SK-N-SH (cell line): ENCODE measurements around the gene KANSL3. TPM values are rescaled to one million over a fixed set of nuclear protein-coding genes. Genes with fewer than 3 reads are reported as not detected.

Source experiments
- CTCF ChIA-PET: fragments of 300-600, 350-600 bp; formaldehyde crosslinking; extraction: SDS; loops from one replicate; lab custom pipeline; 2021; lab: Yijun Ruan, JAX
- POLR2A ChIA-PET: fragments of 350-600 bp; sonication (Branson Sonifier 250); formaldehyde crosslinking; extraction: SDS; loops from one replicate; lab custom pipeline; 2020; ENCODE audit warnings: antibody characterized with exemption, inconsistent platforms; lab: Yijun Ruan, JAX
- DNase-seq: peaks from one replicate; pipeline ENCODE4 v3.0.0; 2012
- H2AFZ ChIP-seq: fragments of 200-600 bp; sonication (generic); 2 replicates; pipeline ENCODE4 v1.8.1; 2016; ENCODE audit warnings: antibody characterized with exemption, mild to moderate bottlenecking, low read depth
- H3F3A ChIP-seq: fragments of 200-600 bp; sonication (generic); replicated peaks from 2 replicates; pipeline ENCODE3; 2016; ENCODE audit warnings: antibody characterized with exemption, mild to moderate bottlenecking; ENCODE audit not compliant: insufficient read depth
- H3K27ac ChIP-seq, 2 experiments: fragments of 200-500 bp in 1 of 2; fragments of 200-600 bp in 1 of 2; sonication (Bioruptor generic) in 1 of 2; sonication (generic), shearing (Covaris generic) in 1 of 2; 2 replicates each; pipeline versions ENCODE4 v1.5.1 to v1.6.1; 2014 to 2016; ENCODE audit warnings: low read depth in 2 of 2, inconsistent platforms in 1 of 2, low read length in 1 of 2, mild to moderate bottlenecking in 1 of 2, mixed read lengths in 1 of 2
- H3K27me3 ChIP-seq: fragments of 200-600 bp; sonication (generic), shearing (Covaris generic); 2 replicates; pipeline ENCODE4 v1.6.1; 2016; ENCODE audit warnings: mixed run types; ENCODE audit not compliant: insufficient read depth
- H3K36me3 ChIP-seq, 2 experiments: fragments of 200-500 bp in 1 of 2; fragments of 200-600 bp in 1 of 2; sonication (Bioruptor generic) in 1 of 2; sonication (generic) in 1 of 2; replicated peaks in 1 of 2; 2 replicates each; pipeline versions ENCODE3 to v1.5.1; 2014 to 2016; ENCODE audit warnings: low read length in 1 of 2, mild to moderate bottlenecking in 1 of 2; ENCODE audit not compliant: insufficient read depth in 2 of 2, control insufficient read depth in 1 of 2
- H3K4me1 ChIP-seq, 2 experiments: fragments of 200-500 bp in 1 of 2; fragments of 200-600 bp in 1 of 2; sonication (Bioruptor generic) in 1 of 2; sonication (generic), shearing (Covaris generic) in 1 of 2; 2 replicates each; pipeline versions ENCODE4 v1.5.1 to v1.6.1; 2014 to 2016; ENCODE audit warnings: low read depth in 1 of 2, low read length in 1 of 2, mixed run types in 1 of 2; ENCODE audit not compliant: insufficient read depth in 2 of 2, control insufficient read depth in 1 of 2
- H3K4me2 ChIP-seq: fragments of 200-600 bp; sonication (generic), shearing (Covaris generic); 2 replicates; pipeline ENCODE4 v1.6.1; 2017; ENCODE audit warnings: mixed run types
- H3K4me3 ChIP-seq, 2 experiments: fragments of 200-500 bp in 1 of 2; fragments of 200-600 bp in 1 of 2; sonication (Bioruptor generic) in 1 of 2; sonication (generic), shearing (Covaris generic) in 1 of 2; 2 replicates each; pipeline versions ENCODE4 v1.5.1 to v1.8.1; 2014 to 2016; ENCODE audit warnings: low read depth in 2 of 2, inconsistent platforms in 1 of 2, low read length in 1 of 2, mild to moderate bottlenecking in 1 of 2, mixed read lengths in 1 of 2, moderate library complexity in 1 of 2
- H3K79me2 ChIP-seq: fragments of 200-600 bp; sonication (generic); 2 replicates; pipeline ENCODE4 v1.8.1; 2017; ENCODE audit warnings: mild to moderate bottlenecking; ENCODE audit not compliant: insufficient read depth
- H3K9ac ChIP-seq: fragments of 200-600 bp; sonication (generic); 2 replicates; pipeline ENCODE4 v1.6.1; 2017; ENCODE audit warnings: mixed run types
- H3K9me2 ChIP-seq: fragments of 200-600 bp; sonication (generic); 2 replicates; pipeline ENCODE4 v1.6.1; 2017; ENCODE audit warnings: mixed run types
- H3K9me3 ChIP-seq: fragments of 200-600 bp; sonication (generic); 2 replicates; pipeline ENCODE4 v1.6.1; 2017; ENCODE audit warnings: mixed run types, mild to moderate bottlenecking, moderate library complexity
- H4K20me1 ChIP-seq: fragments of 200-600 bp; sonication (generic); 2 replicates; pipeline ENCODE4 v1.6.1; 2017; ENCODE audit warnings: mild to moderate bottlenecking, mixed run types; ENCODE audit not compliant: insufficient read depth
- CTCF ChIP-seq: fragments of 200-600 bp; sonication (generic); IDR thresholded peaks from 2 replicates; pipeline ENCODE4 v1.6.1; 2017; ENCODE audit warnings: antibody characterized with exemption, mild to moderate bottlenecking, moderate library complexity
- MEF2A ChIP-seq: IDR thresholded peaks from 2 replicates; pipeline ENCODE4 v1.4.0; 2012; ENCODE audit warnings: low read depth, borderline replicate concordance
- NFIC ChIP-seq: IDR thresholded peaks from 2 replicates; pipeline ENCODE4 v1.4.0; 2012; ENCODE audit warnings: borderline replicate concordance
- NRF1 ChIP-seq: IDR thresholded peaks from 2 replicates; pipeline ENCODE4 v1.6.1; 2012; ENCODE audit warnings: low read depth, mild to moderate bottlenecking, low read length
- PBX3 ChIP-seq: IDR thresholded peaks from 2 replicates; pipeline ENCODE4; 2012
- POLR2AphosphoS5 ChIP-seq: IDR thresholded peaks from 2 replicates; pipeline ENCODE4 v1.6.1; 2012; ENCODE audit warnings: low read depth, low read length
- REST ChIP-seq: IDR thresholded peaks from 2 replicates; pipeline ENCODE4 v1.6.1; 2012; ENCODE audit warnings: mild to moderate bottlenecking, low read depth, low read length, moderate library complexity
- SIN3A ChIP-seq: IDR thresholded peaks from 2 replicates; pipeline ENCODE4 v1.6.1; 2012; ENCODE audit warnings: low read depth, mild to moderate bottlenecking, low read length, moderate library complexity, borderline replicate concordance
- TAF1 ChIP-seq: IDR thresholded peaks from 2 replicates; pipeline ENCODE4 v1.6.1; 2012; ENCODE audit warnings: low read depth, mild to moderate bottlenecking, low read length, moderate library complexity, borderline replicate concordance
- TCF12 ChIP-seq: IDR thresholded peaks from 2 replicates; pipeline ENCODE4 v1.4.0; 2012
- TEAD4 ChIP-seq: IDR thresholded peaks from 2 replicates; pipeline ENCODE4 v1.4.0; 2012; ENCODE audit warnings: mild to moderate bottlenecking, borderline replicate concordance; ENCODE audit not compliant: insufficient read depth
- USF2 ChIP-seq: fragments of 150-350 bp; IDR thresholded peaks from 2 replicates; pipeline ENCODE4 v1.6.1; 2017; ENCODE audit warnings: antibody characterized with exemption, low read length, low read depth, borderline replicate concordance
- YY1 ChIP-seq: IDR thresholded peaks from 2 replicates; pipeline ENCODE4 v1.4.0; 2012; ENCODE audit warnings: low read depth, mild to moderate bottlenecking
- WGBS: methylation state at CpG from one replicate; pipeline ENCODE4 v1.1.6; 2017; ENCODE audit warnings: low lambda C conversion rate; 5-methylcytosine and 5-hydroxymethylcytosine counted together
- polyA plus RNA-seq, 3 experiments: library from polyadenylated mRNA; depleted of rRNA; stranded (reverse); fragments of >200 nt; gene quantifications; 2 replicates each; pipeline ENCODE4 v1.2.3, GENCODE V29; 2012
- TF ChIP-seq, protein P1 (sequence below): fragments of 150-350 bp; IDR thresholded peaks from 2 replicates; pipeline ENCODE4 v1.6.1; 2016; ENCODE audit warnings: mild to moderate bottlenecking, low read depth, low read length

Gene KANSL3
- polyA plus RNA-seq, 1 of the 3 experiments (the other 2 are of a cell fraction): 10.7 TPM

DNA sequence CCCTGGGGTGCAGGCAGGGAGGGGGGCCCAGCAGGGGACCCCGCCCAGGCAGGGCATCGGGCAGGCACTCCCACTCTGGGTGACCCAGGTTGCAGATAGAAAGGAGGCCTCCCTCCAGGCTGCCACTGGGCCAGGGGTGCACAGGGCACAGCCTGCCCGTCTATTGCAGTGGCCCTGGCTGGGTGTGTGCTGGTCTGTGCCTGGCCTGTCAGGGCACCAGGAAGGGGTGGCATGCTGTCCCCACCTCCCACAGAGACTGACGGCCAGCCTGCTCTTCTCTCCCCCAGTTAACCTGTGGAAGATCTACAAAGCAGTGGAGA lies 88.7 kb downstream of the KANSL3 start:
- H3K9ac ChIP-seq: no peak overlapping the region
- CTCF ChIA-PET: interaction anchor here (1.0 to 1.7 kb wide), 4 partner anchors 22 to 257 kb away, joined by 3 to 8 read pairs (median 3); no protein-coding TSS in a partner anchor
- H2AFZ ChIP-seq: no peak overlapping the region
- no peaks in the 10 kb centered on the region for H3K9me2 ChIP-seq
- H3K4me2 ChIP-seq: no peak overlapping the region
- H3K4me3 ChIP-seq: no peak overlapping the region
- WGBS: 95% methylated on average over 3 of the region's 4 CpGs
- POLR2A ChIA-PET: no interaction called here
- H3K4me1 ChIP-seq: peaks cover 0 to under 1% of the 10 kb centered on the region in 2 experiments; a peak in 1 of 4 replicates
- TF ChIP-seq NRF1: no peak
- no peak for TF ChIP-seq NFIC
- TF ChIP-seq TCF12: no peak
- no peak for TF ChIP-seq PBX3
- TF ChIP-seq CTCF: no peak
- no peak for TF ChIP-seq SIN3A
- TF ChIP-seq YY1: no peak
- TF ChIP-seq REST: no peak
- TF ChIP-seq TEAD4: no peak
- no peak for TF ChIP-seq MEF2A
- TF ChIP-seq, protein P1, sequence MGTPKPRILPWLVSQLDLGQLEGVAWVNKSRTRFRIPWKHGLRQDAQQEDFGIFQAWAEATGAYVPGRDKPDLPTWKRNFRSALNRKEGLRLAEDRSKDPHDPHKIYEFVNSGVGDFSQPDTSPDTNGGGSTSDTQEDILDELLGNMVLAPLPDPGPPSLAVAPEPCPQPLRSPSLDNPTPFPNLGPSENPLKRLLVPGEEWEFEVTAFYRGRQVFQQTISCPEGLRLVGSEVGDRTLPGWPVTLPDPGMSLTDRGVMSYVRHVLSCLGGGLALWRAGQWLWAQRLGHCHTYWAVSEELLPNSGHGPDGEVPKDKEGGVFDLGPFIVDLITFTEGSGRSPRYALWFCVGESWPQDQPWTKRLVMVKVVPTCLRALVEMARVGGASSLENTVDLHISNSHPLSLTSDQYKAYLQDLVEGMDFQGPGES: no peak
- TF ChIP-seq POLR2AphosphoS5: no peak
- no peak for TF ChIP-seq TAF1
- no peak for TF ChIP-seq USF2
- no peaks in the 10 kb centered on the region for H4K20me1 ChIP-seq
- H3K9me3 ChIP-seq: no peaks in the 10 kb centered on the region
- DNase-seq: no peak
- H3F3A ChIP-seq: peaks cover 6% of the 10 kb centered on the region
- no peaks in the 10 kb centered on the region for H3K27me3 ChIP-seq
- peaks cover 2% of the 10 kb centered on the region; the same call in 1 of the 2 replicates for H3K79me2 ChIP-seq
- H3K27ac ChIP-seq: no peak overlapping the region
- H3K36me3 ChIP-seq: peaks cover 0 to 6% of the 10 kb centered on the region in 2 experiments
